ENCODE data around the gene RNU5B-1. TPM values are rescaled to one million over a fixed set of nuclear protein-coding genes. Genes with fewer than 3 reads are reported as not detected.

The RNU5B-1 gene
- total and polyA plus RNA-seq, 2 of the 4 experiments (the other 2 are of a cell fraction) = not detected

DNA sequence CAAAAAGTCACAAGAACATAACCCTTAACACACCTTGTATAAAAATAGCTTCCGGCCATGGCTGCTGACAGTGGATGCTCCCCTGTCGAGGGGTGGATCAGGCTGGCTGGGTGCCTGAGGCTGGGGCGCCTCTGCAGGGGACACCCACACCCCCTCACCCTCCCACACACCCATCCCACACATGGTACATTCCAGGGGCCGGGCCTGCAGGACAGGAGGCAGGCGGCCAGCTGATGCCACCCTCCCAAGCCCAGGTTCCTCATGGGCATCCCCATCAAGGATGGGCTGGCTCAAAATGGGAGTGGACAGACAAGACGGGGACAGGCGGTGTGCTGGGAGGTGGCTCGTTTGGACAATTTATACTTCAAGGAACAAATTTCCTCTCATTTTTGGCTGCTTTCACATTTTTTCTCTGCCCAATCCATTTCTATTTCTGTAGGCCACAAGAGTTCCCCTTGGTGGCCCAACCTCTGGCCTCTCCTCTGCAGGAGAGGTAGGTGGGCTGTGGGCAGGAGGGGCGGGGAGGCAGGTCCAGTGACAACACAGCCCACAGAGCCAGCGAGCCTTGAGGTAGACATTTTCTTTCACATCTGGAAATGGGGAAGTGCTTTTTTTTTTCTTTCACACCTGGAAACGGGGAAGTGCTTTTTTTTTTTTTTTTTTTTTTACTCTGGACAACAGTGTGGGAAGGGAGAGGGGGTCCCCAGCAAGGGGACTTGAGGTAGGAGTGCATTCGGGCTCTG is 23.3 kb downstream of the RNU5B-1 start:
- Histone ChIP-seq H2AFZ (replicated peaks; ENCODE audit: low read length, poor library complexity) (no peak overlapping the region), H2AK5ac (ENCODE audit: low read depth, low read length) (no peak overlapping the region), H3K18ac (ENCODE audit: low read depth, low read length) (no peak overlapping the region), H2BK5ac (ENCODE audit: low read depth, low read length, poor library complexity, severe bottlenecking) (no peak overlapping the region), H2AK9ac (replicated peaks; ENCODE audit: low read depth, low read length, poor library complexity) (peak overlapping the region; percentile 66), H3K9me1 (ENCODE audit: insufficient read depth, low read length) (no peaks in the 10 kb centered on the region), H3K4me3 (ENCODE audit: insufficient read depth, low read depth, low read length) (no peak overlapping the region), H3K14ac (replicated peaks; ENCODE audit: low read depth, low read length) (no peak overlapping the region), H2BK15ac (ENCODE audit: low read depth, low read length) (no peak overlapping the region), H4K5ac (ENCODE audit: low read depth, low read length) (no peak overlapping the region), H3K36me3 (ENCODE audit: control insufficient read depth, insufficient read depth, low read length) (no peaks in the 10 kb centered on the region), H3K23ac (ENCODE audit: low read depth, low read length) (no peak overlapping the region), H3K4me1 (ENCODE audit: control insufficient read depth, insufficient read depth, low read length) (no peaks in the 10 kb centered on the region), H3K9me3 (ENCODE audit: control insufficient read depth, insufficient read depth, low read length) (no peaks in the 10 kb centered on the region), H3K56ac (ENCODE audit: extremely low read depth, insufficient read depth, low read length) (no peak overlapping the region), H4K91ac (ENCODE audit: insufficient read depth, low read depth, low read length) (no peak overlapping the region), H4K8ac (ENCODE audit: low read depth in 2 of 2, low read length in 2 of 2) (no peak overlapping the region), H3K9ac (ENCODE audit: low read depth, low read length) (no peak overlapping the region), H3K79me1 (ENCODE audit: low read depth in 1 of 2, low read length in 2 of 2) (no peaks in the 10 kb centered on the region), H4K20me1 (ENCODE audit: insufficient read depth, low read length) (no peaks in the 10 kb centered on the region), H3K27ac (ENCODE audit: insufficient read depth, low read length) (no peak overlapping the region), H3K27me3 (ENCODE audit: control insufficient read depth, insufficient read depth, low read length) (peaks cover 18% of the 10 kb centered on the region; the same call in 1 of the 2 replicates), H3K4me2 (ENCODE audit: low read depth, low read length) (no peak overlapping the region), H2BK120ac (ENCODE audit: low read depth, low read length) (no peak overlapping the region), H2BK20ac (ENCODE audit: low read depth, low read length) (no peak overlapping the region), H3K4ac (ENCODE audit: low read depth, low read length) (no peak overlapping the region)
- dilution Hi-C loops (cut with HindIII; ENCODE audit: low sequenced_read_pairs, unreplicated experiment) = no loop called here
- DNase-seq = no peak
- BruUV-seq (replicated peaks) = no TSS peak
- no peak for ATAC-seq (ENCODE audit: low read depth)
- intact Hi-C loops (cut with micrococcal nuclease) = no loop called here
- POLR2A ChIA-PET (ENCODE audit: unreplicated experiment) = no interaction called here
- in situ Hi-C loops (cut with MboI; ENCODE audit: low sequenced_read_pairs) = no loop called here
- TF ChIP-seq CEBPB (IDR thresholded peaks at IDR 0.05; ENCODE audit: low read depth, low read length) = no peak
- TF ChIP-seq RCOR1 (IDR thresholded peaks at IDR 0.05; ENCODE audit: insufficient replicate concordance, low read length) = no peak
- TF ChIP-seq, protein P1, sequence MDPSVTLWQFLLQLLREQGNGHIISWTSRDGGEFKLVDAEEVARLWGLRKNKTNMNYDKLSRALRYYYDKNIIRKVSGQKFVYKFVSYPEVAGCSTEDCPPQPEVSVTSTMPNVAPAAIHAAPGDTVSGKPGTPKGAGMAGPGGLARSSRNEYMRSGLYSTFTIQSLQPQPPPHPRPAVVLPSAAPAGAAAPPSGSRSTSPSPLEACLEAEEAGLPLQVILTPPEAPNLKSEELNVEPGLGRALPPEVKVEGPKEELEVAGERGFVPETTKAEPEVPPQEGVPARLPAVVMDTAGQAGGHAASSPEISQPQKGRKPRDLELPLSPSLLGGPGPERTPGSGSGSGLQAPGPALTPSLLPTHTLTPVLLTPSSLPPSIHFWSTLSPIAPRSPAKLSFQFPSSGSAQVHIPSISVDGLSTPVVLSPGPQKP (IDR thresholded peaks at IDR 0.05; ENCODE audit: borderline replicate concordance, low read depth, low read length) = no peak
- no peak for TF ChIP-seq MAFK (IDR thresholded peaks at IDR 0.05; ENCODE audit: low read depth, low read length)
- no peak for TF ChIP-seq CHD1 (IDR thresholded peaks at IDR 0.05; ENCODE audit: low read depth, low read length)
- TF ChIP-seq RFX5 (IDR thresholded peaks at IDR 0.05; ENCODE audit: low read depth, low read length) = no peak
- TF ChIP-seq MXI1 (IDR thresholded peaks at IDR 0.05; ENCODE audit: borderline replicate concordance, low read depth, low read length) = no peak
- TF ChIP-seq MAZ (IDR thresholded peaks at IDR 0.05; ENCODE audit: borderline replicate concordance, low read depth, low read length) = no peak
- no peak for TF ChIP-seq POLR2A (IDR thresholded peaks at IDR 0.05; ENCODE audit: low read depth, low read length)
- TF ChIP-seq SMC3 (IDR thresholded peaks at IDR 0.05; ENCODE audit: low read depth, low read length) = no peak
- TF ChIP-seq, protein P2, sequence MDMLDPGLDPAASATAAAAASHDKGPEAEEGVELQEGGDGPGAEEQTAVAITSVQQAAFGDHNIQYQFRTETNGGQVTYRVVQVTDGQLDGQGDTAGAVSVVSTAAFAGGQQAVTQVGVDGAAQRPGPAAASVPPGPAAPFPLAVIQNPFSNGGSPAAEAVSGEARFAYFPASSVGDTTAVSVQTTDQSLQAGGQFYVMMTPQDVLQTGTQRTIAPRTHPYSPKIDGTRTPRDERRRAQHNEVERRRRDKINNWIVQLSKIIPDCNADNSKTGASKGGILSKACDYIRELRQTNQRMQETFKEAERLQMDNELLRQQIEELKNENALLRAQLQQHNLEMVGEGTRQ (IDR thresholded peaks at IDR 0.05; ENCODE audit: low read depth, low read length) = no peak
- TF ChIP-seq BHLHE40 (IDR thresholded peaks at IDR 0.05; ENCODE audit: low read depth, low read length) = no peak
- TF ChIP-seq FOS (IDR thresholded peaks at IDR 0.05; ENCODE audit: low read depth, low read length) = no peak
- TF ChIP-seq NFE2L2 (IDR thresholded peaks at IDR 0.05; ENCODE audit: low read depth, low read length) = no peak
- TF ChIP-seq RAD21 (IDR thresholded peaks at IDR 0.05; ENCODE audit: low read length) = no peak
- WGBS, 2 experiments (ENCODE audit: extremely low coverage in 2 of 2, insufficient read length in 1 of 2) = 80% methylated on average over 1 of the region's 12 CpGs; no CpG with 5 or more reads in 1 of the 2 experiments
- CTCF ChIA-PET = no interaction called here
